HG02798 (cell line): ENCODE measurements around the gene MRM3.
"Not testable (repeated sequence)": the region's sequence is repeated elsewhere in the genome, so short reads cannot be mapped to it uniquely, and the experiment has no call there.

Experiments
- ATAC-seq: cut with Tn5 transposase; IDR thresholded peaks from one replicate; pipeline ENCODE4 v1.9.1; 2021; ENCODE audit warnings: mild to moderate bottlenecking; ENCODE audit not compliant: unreplicated experiment, poor library complexity

The MRM3 gene

GRCh38 chr17:794876-795275 lies 12.7 kb downstream of the MRM3 start:
- ATAC-seq, result no peak

- ATAC-seq, result no peak
Observed at GRCh38 chr17:795276-795675, 13.1 kb downstream of the MRM3 start.

DNA sequence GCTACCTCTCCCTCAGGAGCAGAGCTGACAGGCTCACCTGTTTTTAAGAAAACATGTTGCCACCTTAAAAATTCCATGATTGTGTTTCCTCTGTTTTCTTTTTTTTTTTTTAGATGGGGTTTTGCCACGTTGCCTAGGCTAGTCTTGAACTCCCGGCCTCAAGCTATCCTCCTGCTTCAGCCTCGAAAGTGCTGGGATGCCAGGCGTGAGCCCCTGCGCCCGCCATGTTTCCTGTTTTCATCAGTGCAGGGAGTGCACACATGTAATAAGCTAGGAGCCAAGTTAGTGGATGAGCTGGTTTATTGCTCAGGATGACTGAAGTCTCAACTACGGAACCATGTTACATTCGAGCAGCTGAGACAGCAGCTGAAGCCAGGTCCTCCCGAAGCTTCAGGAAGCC lies 13.6 kb downstream of the MRM3 start:
- ATAC-seq, result no peak

DNA sequence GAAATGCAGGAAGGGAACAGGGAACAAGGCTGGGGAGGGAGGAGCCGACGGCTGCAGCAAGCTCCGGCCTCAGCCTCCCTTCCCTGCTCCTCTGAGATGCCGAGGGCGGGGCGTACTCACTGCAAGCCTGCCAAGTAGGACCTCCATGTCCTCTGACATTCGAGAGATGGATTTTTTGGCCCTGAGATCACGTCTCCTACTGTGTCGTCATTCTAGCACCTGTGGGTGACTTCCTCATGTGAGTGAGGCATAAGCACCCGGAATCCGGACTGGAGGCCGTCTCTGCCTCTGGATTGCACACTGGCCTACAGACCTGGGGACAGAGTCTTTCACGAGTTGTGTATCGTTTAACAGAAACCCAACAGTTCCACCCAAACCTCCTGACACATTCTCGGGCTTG lies 14.5 kb downstream of the MRM3 start:
- no peak for ATAC-seq

DNA sequence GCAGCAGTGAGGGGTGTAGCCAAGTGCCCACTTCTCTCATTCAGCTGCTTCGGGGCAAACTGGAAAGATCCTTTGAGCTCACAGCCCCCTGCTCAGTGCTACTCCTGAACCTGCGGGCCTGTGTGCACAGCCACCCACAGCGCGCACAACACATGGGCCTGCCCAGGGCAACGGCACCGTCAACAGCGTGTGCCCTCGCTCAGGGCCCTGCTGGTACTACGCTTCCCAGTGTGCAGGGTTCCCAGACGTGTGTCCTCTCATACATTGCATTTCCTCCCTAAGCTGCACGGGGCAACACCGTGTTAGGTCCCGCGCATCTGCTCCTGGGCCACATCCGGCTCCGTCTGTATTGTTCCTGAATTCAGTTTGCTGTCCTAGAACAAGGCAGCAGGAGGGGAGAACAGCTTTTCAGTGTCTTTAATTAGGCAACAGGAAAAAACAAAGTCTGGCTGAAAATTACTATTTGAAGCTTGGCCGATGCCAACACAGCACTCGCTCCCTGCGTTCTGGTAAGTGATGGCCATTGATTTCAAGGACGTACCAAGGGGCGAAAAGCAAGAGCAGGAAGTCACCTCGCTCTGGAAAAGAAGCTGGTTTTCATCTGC lies 15.2 kb downstream of the MRM3 start:
- ATAC-seq, result no peak

GRCh38 chr17:798246-798645 lies 16.1 kb downstream of the MRM3 start:
- ATAC-seq, result no peak

DNA sequence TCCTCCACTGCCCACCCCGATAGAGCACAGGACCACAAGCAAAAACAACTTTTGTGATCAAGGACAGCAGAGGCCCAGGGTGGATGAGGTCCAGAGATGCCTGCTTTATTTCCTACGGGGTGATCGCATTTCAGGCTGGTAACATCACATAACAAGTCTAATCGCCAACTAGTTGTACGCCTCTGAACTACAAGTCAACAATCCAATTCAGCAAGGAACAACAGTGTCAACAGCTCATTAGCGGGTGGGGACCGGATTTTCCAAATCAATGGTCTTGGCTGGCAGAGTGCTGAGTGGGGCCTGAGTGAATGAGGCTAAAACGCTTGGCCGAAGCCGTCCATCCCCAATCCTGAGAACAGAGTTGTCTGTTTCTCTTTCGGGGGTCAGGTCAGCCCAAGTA lies 17.1 kb downstream of the MRM3 start:
- ATAC-seq, result no peak

DNA sequence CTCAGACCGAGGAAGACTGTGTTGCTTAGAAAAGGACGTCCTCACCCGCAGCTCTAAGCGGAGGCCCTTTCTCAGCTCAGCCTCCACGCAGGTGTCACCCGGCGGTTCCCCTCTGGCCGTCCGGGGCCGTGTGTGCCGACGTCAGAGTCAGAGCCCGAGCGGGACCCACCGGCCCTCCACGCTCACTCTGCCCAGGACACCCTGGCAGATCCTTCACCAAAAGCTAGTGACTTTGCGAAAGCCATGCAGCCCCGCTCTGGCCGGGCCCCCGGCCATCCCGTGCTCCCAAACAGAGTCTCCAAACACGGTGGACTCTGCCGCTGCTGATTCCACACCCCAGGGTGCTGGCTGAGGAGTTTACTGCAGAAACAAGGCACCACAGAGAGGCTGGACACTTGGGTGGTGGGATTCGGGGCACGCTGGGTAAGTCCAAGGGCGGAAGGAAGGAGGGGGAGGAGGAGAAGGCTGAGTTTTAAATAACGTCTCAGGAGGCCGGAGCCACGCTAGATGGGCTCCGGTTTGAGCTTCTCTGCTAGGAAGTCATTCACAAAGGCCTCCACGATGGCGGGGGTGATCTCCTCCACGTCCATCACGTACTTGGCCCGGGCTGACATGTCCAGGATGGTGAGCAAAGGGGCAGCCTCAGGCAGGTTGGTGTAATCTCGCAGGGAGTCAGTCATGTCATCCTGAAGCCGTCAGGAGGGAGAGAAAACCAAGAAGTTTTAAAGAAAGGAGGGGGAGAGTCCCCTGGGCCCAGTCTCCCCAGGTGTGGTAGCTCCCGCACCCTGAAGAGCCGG lies 18.5 kb downstream of the MRM3 start:
- ATAC-seq, result no peak

- no peak for ATAC-seq
Observed at GRCh38 chr17:801660-802059, 19.5 kb downstream of the MRM3 start.

DNA sequence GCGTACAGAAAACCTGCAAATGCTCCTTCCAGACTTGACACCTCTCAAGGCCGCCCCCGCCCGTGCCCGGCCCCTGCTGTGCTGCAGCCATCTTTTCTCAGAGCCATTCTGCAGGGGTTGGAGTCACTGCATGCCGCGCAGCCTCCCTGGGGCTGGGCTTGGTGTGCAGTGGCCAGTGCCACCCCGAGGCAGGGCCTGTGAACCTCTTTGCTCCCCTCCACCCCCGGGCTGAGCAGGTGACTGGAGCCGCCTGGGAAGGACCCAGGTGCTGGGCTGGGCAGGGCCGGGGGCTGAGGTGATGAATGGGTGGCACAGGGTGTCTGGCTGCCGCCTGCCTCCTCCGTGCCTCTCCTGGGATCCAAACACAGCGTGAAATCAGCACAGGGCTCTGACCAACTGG lies 20.3 kb downstream of the MRM3 start:
- ATAC-seq, result no peak

DNA sequence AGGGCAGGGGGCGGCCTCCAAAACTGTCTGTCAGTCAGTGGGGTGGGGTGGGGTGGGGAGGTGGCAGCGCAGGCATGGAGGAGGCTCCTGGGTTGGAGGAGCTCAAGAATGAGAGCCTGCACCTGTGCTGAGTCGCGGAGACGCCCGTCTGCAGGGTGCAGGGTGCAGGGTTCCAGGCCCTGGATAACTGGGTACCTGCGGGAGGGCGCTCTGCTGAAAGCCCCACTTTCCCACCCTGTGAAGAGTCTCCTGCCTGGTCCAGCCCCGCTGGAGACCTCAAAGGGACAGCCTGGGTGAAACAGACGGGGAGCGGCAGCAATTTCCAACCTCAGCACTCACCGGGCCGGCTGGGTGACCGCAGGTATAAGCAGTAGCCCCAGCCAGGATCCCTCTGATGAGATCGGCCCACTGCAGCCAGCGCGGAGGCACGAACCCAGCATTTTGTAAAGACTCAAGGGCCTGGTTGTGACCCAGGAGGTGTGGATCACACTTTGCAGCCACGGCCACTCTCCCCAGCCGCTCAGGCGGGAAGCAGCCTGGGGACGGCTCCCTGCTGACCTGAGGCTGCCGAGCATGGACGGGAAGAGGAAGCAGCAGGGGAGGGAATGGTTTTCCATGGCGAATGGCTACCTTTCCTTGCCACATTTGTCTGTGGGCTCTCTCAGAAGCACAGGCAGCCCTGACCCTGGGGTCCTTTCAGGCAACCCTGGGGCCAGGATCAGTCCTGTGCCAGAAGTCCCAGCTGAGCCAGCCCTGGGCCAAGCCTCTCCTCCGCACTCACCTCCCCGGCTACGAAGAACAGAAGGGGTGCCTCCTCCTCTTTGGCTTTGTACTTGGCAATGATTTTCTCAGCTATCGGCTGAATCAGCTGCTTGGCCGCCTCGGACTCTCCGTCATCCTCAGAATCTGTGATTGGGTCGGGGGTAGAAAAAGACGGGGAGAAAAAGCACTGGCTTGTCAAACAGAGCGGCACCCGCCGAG lies 21.0 kb downstream of the MRM3 start:
- ATAC-seq, result no peak

DNA sequence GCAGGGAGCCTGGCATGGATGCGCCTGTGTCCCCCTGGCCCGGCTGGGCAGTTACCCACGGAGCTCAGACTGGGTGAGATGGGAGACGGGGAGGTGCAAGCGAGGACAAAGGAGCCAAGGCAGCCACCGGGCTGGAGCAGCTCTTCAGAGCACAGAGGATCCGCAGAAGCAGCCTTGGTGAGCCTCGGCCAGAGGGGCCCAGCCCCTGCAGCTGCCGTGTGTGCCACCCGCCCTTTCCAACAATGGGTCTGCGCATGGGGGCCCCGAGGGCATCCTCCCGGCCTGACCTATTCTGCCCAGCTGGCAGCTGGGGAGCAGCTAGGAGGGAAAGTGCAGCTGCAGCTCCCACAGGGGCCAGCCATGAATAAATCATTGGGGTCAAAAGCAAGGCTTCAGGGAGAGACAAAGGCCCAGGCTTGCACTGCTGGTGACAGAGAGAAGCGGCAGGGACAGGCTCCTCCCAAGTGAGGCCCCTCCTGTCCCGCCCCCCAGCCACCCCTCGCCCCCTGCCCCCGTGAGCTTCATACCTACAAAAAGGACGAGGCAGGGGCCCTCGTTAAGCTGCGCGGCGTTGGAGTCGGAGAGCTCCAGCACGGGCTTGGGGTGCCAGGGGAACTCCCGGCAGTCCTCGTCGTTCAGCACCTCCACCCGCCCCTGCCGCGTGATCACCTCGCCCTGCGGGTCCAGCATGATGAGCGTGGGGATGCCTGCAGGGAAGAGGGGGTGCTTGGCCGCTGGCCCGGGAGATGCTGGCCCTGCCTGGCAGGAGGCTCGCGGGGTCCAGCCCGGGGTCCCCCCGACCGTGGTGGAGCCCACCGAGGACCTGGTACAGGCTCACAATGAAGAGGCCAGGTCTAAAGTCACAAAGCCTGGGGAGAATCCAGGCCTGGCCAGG lies 22.6 kb downstream of the MRM3 start:
- no peak for ATAC-seq

DNA sequence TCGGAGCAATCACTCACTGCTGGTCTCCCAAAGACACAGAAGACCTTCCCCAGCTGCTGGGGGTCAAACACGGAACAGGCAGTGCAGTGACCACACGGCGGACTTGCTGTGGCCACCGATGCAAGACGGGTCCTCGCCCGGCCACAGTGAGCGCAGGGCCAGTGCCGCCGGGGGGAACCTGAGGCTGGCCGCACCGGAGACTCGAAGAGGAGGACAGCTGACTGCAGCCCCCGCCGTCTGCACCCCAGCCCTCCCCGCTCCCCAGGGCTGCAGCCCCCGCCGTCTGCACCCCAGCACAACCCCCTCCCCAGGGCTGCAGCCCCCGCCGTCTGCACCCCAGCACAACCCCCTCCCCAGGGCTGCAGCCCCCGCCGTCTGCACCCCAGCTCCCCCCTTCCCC lies 23.7 kb downstream of the MRM3 start:
- ATAC-seq, result not testable (repeated sequence)

GRCh38 chr17:806346-806745 lies 24.2 kb downstream of the MRM3 start:
- ATAC-seq, result no peak

- no peak for ATAC-seq
Observed at GRCh38 chr17:806781-807522, 24.8 kb downstream of the MRM3 start.

DNA sequence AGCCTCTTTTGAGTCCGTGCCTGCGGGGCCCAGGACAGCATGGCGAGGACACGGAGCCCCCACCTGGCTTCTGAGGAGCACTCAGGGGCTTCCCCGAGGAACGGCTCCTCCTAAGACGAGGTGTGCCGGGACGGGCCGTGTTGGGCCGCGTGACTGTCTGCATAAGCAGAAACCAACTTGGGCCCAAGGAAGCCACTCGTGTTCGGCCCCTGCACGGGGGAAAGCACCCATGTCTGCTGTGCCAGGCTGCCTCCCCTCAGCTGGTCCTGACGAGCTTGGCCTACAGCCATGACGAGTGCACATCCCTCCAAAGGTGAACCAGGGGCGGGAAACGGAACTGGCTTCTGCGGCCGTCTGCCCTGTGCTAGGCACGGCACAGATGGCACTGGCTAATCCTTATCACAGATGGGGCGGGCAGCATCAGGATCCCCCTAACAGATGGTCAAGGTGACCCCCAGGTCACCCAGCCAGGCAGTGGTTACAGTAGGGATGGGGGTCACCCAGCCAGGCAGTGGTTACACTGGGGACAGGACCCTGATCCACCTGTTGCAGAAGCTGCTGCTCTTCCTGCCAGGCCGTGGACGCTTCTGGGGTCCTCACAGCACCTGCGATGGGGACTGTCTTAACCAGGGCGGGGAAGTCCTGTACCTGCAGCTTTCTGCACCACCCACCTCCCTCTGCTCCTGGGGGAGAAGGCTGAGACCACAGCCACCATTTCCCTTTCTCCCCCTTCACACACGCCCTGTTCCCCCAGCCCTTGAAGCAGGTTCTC lies 25.6 kb downstream of the MRM3 start:
- ATAC-seq, result no peak

GRCh38 chr17:811051-811784 lies 29.1 kb downstream of the MRM3 start:
- ATAC-seq, result no peak

DNA sequence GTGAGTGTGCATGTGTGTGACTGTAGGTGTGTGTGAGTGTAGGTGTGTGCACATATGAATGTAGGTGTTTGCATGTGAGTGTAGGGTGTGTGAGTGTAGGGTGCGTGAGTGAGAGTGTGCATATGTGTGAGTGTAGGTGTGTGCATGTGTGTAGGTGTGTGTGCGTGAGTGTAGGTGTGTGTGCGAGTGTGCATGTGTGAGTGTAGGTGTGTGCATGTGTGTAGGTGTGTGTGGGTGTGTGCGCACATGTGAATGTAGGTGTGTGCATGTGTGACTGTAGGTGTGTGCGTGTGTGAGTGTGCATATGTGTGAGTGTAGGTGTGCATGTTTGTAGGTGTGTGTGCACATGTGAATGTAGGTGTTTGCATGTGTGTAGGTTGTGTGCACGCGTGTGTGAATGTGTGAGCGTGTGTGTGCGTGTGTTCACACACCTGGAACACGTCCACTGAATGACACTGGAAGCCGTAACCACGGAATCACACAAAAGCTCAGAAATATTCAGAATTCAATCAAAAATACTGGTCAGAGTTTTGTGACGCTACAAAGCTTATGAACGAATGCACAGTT lies 30.6 kb downstream of the MRM3 start:
- no peak for ATAC-seq
